IMR-90 (cell line): Measurements from ENCODE around the gene PDIA4. TPM values are rescaled to one million over a fixed set of nuclear protein-coding genes. Genes with fewer than 3 reads are reported as not detected.
"Not testable (repeated sequence)": the region's sequence is repeated elsewhere in the genome, so short reads cannot be mapped to it uniquely, and the experiment has no call there.

Experiments
- ATAC-seq: fragments of 200-7000 bp; cut with Tn5 transposase; 2 replicates; pipeline ENCODE4 v1.9.1; 2020; ENCODE audit warnings: low read depth, mild to moderate bottlenecking, moderate library complexity
- BruUV-seq: library from RNA; stranded (reverse); fragments of 400-500 nt; replicated peaks from 2 replicates; lab custom pipeline; 2021; lab: Mats Ljungman, UMichigan
- CTCF ChIA-PET: fragments of 300-600 bp; formaldehyde crosslinking; extraction: SDS; loops from one replicate; lab custom pipeline; 2021; ENCODE audit warnings: antibody characterized with exemption; lab: Yijun Ruan, JAX
- POLR2A ChIA-PET: fragments of 300-600 bp; sonication (Branson Sonifier 250); formaldehyde crosslinking; loops from one replicate; lab custom pipeline; 2022; ENCODE audit warnings: antibody characterized with exemption; ENCODE audit not compliant: unreplicated experiment; lab: Charles Lee
- DNase-seq: peaks from one replicate; pipeline ENCODE4 v3.0.0; 2013
- H2AFZ ChIP-seq: replicated peaks from 2 replicates; pipeline ENCODE3; 2013; ENCODE audit warnings: low read length, mild to moderate bottlenecking; ENCODE audit not compliant: poor library complexity
- H2AK5ac ChIP-seq: 2 replicates; pipeline ENCODE4 v1.6.1; 2013; ENCODE audit warnings: low read depth, low read length, inconsistent platforms
- H2AK9ac ChIP-seq: replicated peaks from 2 replicates; pipeline ENCODE3; 2013; ENCODE audit warnings: mild to moderate bottlenecking, low read depth, low read length, moderate library complexity; ENCODE audit not compliant: poor library complexity
- H2BK120ac ChIP-seq: 2 replicates; pipeline ENCODE4 v1.6.1; 2013; ENCODE audit warnings: low read depth, low read length, inconsistent platforms
- H2BK15ac ChIP-seq: 3 replicates; pipeline ENCODE4 v1.6.1; 2013; ENCODE audit warnings: low read depth, low read length, inconsistent platforms
- H2BK20ac ChIP-seq: 2 replicates; pipeline ENCODE4 v1.6.1; 2013; ENCODE audit warnings: low read depth, mild to moderate bottlenecking, inconsistent platforms, low read length, moderate library complexity
- H2BK5ac ChIP-seq: 2 replicates; pipeline ENCODE4 v1.6.1; 2013; ENCODE audit warnings: mild to moderate bottlenecking, low read depth, low read length, inconsistent platforms; ENCODE audit not compliant: poor library complexity, severe bottlenecking
- H3K14ac ChIP-seq: replicated peaks from 2 replicates; pipeline ENCODE4 v1.6.1; 2013; ENCODE audit warnings: low read depth, low read length, inconsistent platforms
- H3K18ac ChIP-seq: 2 replicates; pipeline ENCODE4 v1.6.1; 2013; ENCODE audit warnings: low read depth, low read length, control low read depth
- H3K23ac ChIP-seq: 2 replicates; pipeline ENCODE4 v1.6.1; 2013; ENCODE audit warnings: low read depth, low read length, inconsistent platforms
- H3K27ac ChIP-seq: 2 replicates; pipeline ENCODE4 v1.5.1; 2013; ENCODE audit warnings: mild to moderate bottlenecking, control low read depth, low read length; ENCODE audit not compliant: insufficient read depth
- H3K27me3 ChIP-seq: 2 replicates; pipeline ENCODE4 v1.6.1; 2013; ENCODE audit warnings: low read length; ENCODE audit not compliant: control insufficient read depth, insufficient read depth
- H3K36me3 ChIP-seq: 2 replicates; pipeline ENCODE4 v1.6.1; 2013; ENCODE audit warnings: low read length, mixed read lengths; ENCODE audit not compliant: control insufficient read depth, insufficient read depth
- H3K4ac ChIP-seq: 2 replicates; pipeline ENCODE4 v1.6.1; 2013; ENCODE audit warnings: low read depth, low read length, inconsistent platforms
- H3K4me1 ChIP-seq: 2 replicates; pipeline ENCODE4 v1.6.1; 2013; ENCODE audit warnings: low read length, mixed read lengths; ENCODE audit not compliant: control insufficient read depth, insufficient read depth
- H3K4me2 ChIP-seq: 2 replicates; pipeline ENCODE4 v1.6.1; 2013; ENCODE audit warnings: low read depth, mild to moderate bottlenecking, control low read depth, low read length, moderate library complexity
- H3K4me3 ChIP-seq: 2 replicates; pipeline ENCODE4 v1.5.1; 2013; ENCODE audit warnings: low read depth, mild to moderate bottlenecking, control low read depth, low read length, moderate library complexity; ENCODE audit not compliant: insufficient read depth
- H3K56ac ChIP-seq: 2 replicates; pipeline ENCODE4 v1.6.1; 2013; ENCODE audit warnings: low read length, inconsistent platforms; ENCODE audit not compliant: insufficient read depth; ENCODE audit errors: extremely low read depth
- H3K79me1 ChIP-seq, 2 experiments: 2 replicates each; pipeline ENCODE4 v1.6.1; 2013; ENCODE audit warnings: low read length in 2 of 2, inconsistent platforms in 1 of 2, low read depth in 1 of 2
- H3K9ac ChIP-seq: 2 replicates; pipeline ENCODE4 v1.6.1; 2013; ENCODE audit warnings: low read depth, low read length, control low read depth
- H3K9me1 ChIP-seq: 2 replicates; pipeline ENCODE4 v1.6.1; 2013; ENCODE audit warnings: low read length, inconsistent platforms; ENCODE audit not compliant: insufficient read depth
- H3K9me3 ChIP-seq: 2 replicates; pipeline ENCODE4 v1.6.1; 2013; ENCODE audit warnings: low read length; ENCODE audit not compliant: control insufficient read depth, insufficient read depth
- H4K20me1 ChIP-seq: 2 replicates; pipeline ENCODE4 v1.6.1; 2013; ENCODE audit warnings: low read length, inconsistent platforms; ENCODE audit not compliant: insufficient read depth
- H4K5ac ChIP-seq: 2 replicates; pipeline ENCODE4 v1.6.1; 2013; ENCODE audit warnings: mild to moderate bottlenecking, low read depth, low read length, control low read depth
- H4K8ac ChIP-seq, 2 experiments: 2 replicates each; pipeline ENCODE4 v1.6.1; 2013; ENCODE audit warnings: low read depth in 2 of 2, low read length in 2 of 2, control low read depth in 1 of 2, inconsistent platforms in 1 of 2
- H4K91ac ChIP-seq: 2 replicates; pipeline ENCODE4 v1.6.1; 2013; ENCODE audit warnings: low read depth, low read length, inconsistent platforms; ENCODE audit not compliant: insufficient read depth
- CEBPB ChIP-seq: IDR thresholded peaks from 2 replicates; pipeline ENCODE4 v1.6.1; 2012; ENCODE audit warnings: low read depth, low read length, improper control_type of control experiment
- WGBS, 2 experiments: methylation state at CpG; one replicate each; pipeline versions ENCODE4 v1.1.5 to v1.1.7; 2013; ENCODE audit warnings: missing lambda C conversion rate in 2 of 2; ENCODE audit not compliant: insufficient read length in 1 of 2; ENCODE audit errors: extremely low coverage in 2 of 2; 5-methylcytosine and 5-hydroxymethylcytosine counted together
- dilution Hi-C: fragments of 300-500 bp; cut with HindIII; formaldehyde crosslinking; loops from one replicate; pipeline ENCODE4 v1.14.3; 2018; ENCODE audit warnings: low sequenced_read_pairs; ENCODE audit not compliant: unreplicated experiment
- in situ Hi-C: fragments of 300-500 bp; cut with MboI; formaldehyde crosslinking; loops from 3 replicates; pipeline ENCODE4 v1.14.3; 2019; ENCODE audit warnings: low sequenced_read_pairs, inconsistent platforms, mixed read lengths
- intact Hi-C: fragments of 100-400 bp; cut with micrococcal nuclease; formaldehyde crosslinking; loops from 2 replicates; pipeline ENCODE4 v1.10.0; 2022
- polyA plus RNA-seq, 3 experiments: library from polyadenylated mRNA; depleted of rRNA; stranded (reverse); fragments of >200 nt; gene quantifications; 2 replicates each; pipeline ENCODE4 v1.2.3, GENCODE V29; 2012; ENCODE audit warnings: low replicate concordance in 1 of 3
- total RNA-seq: library from RNA; depleted of rRNA; stranded (reverse); fragments of >200 nt; gene quantifications from 2 replicates; pipeline ENCODE4 v1.2.3, GENCODE V29; 2012

The PDIA4 gene
- total and polyA plus RNA-seq, 2 of the 4 experiments (the other 2 are of a cell fraction) = 241 to 304 TPM

DNA sequence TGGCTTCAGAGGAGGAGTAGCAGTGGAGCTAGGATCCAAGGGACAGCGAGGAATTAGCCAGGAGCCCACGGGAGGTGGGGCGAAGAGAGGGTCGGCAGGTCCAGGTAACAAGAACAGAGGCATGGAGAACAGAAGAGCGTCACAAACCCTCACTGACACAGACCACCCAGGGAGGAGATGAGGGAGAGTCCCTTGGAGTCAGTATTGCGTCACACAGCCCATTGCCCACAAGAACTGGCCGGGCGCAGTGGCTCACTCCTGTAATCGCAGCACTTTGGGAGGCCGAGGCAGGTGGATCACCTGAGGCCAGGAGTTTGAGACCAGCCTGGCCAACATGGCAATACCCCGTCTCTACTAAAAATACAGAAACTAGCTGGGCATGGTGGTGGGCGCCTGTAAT lies 15.6 kb downstream of the PDIA4 start:
- H3K4me2 ChIP-seq, H3K4me1 ChIP-seq, H3K9me3 ChIP-seq, ATAC-seq, H2BK5ac ChIP-seq, H3K9ac ChIP-seq, CTCF ChIA-PET, H3K23ac ChIP-seq, BruUV-seq, H2AK9ac ChIP-seq, H4K8ac ChIP-seq, H3K9me1 ChIP-seq, H3K56ac ChIP-seq, H2AK5ac ChIP-seq, POLR2A ChIA-PET, H4K5ac ChIP-seq, H3K4ac ChIP-seq, H4K20me1 ChIP-seq, intact Hi-C loops, dilution Hi-C loops, H3K27ac ChIP-seq, H2BK15ac ChIP-seq, H2AFZ ChIP-seq, H3K18ac ChIP-seq, H2BK20ac ChIP-seq, H2BK120ac ChIP-seq, in situ Hi-C loops, H3K4me3 ChIP-seq, H3K27me3 ChIP-seq, H3K14ac ChIP-seq, DNase-seq, H4K91ac ChIP-seq: not testable (repeated sequence)
- Histone ChIP-seq H3K79me1 (peaks cover 0 to 30% of the 10 kb centered on the region in 2 experiments; a peak in 3 of 4 replicates), H3K36me3 (peaks cover 68% of the 10 kb centered on the region)
- 92% methylated on average over 2 of the region's 12 CpGs; no CpG with 5 or more reads in 1 of the 2 experiments for WGBS, 2 experiments
- peak; percentile 41 for TF ChIP-seq CEBPB
